Measurements from ENCODE around the gene ZNF761.

DNA sequence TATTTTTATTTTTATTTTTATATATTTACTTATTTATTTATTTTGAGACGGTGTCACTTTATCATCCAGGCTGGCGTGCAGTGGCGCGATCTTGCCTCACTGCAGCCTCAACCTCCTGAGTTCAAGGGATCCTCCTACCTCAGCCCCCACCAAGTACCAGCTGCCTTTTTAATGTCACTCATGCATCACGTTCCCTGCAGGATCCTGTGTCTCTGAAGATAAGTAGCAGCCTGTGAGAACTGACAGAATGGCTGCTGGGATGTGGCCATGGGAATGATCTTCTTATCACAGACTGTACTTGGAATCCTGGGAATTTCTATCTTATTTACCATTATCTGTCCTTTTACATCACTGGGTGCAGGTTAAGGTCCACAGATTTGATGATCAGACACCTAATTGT is 9.2 kb upstream of the ZNF761 start:
- no peak for TF ChIP-seq POLR2AphosphoS5 (IDR thresholded peaks at IDR 0.05)
- TF ChIP-seq, protein P1, sequence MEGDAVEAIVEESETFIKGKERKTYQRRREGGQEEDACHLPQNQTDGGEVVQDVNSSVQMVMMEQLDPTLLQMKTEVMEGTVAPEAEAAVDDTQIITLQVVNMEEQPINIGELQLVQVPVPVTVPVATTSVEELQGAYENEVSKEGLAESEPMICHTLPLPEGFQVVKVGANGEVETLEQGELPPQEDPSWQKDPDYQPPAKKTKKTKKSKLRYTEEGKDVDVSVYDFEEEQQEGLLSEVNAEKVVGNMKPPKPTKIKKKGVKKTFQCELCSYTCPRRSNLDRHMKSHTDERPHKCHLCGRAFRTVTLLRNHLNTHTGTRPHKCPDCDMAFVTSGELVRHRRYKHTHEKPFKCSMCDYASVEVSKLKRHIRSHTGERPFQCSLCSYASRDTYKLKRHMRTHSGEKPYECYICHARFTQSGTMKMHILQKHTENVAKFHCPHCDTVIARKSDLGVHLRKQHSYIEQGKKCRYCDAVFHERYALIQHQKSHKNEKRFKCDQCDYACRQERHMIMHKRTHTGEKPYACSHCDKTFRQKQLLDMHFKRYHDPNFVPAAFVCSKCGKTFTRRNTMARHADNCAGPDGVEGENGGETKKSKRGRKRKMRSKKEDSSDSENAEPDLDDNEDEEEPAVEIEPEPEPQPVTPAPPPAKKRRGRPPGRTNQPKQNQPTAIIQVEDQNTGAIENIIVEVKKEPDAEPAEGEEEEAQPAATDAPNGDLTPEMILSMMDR (IDR thresholded peaks at IDR 0.05), result no peak
- TF ChIP-seq POLR2A (IDR thresholded peaks at IDR 0.05), result no peak
